ENCODE results near the gene AIF1L.

- TF ChIP-seq CTCF (IDR thresholded peaks at IDR 0.05) (no peak), REST (IDR thresholded peaks at IDR 0.05; ENCODE audit: insufficient read depth in 1 of 2, low read depth in 2 of 2, low read length in 1 of 2) (no peak), POLR2AphosphoS5 (IDR thresholded peaks at IDR 0.05; ENCODE audit: low read depth, low read length) (no peak), TCF7L2 (IDR thresholded peaks at IDR 0.05; ENCODE audit: low read depth, low read length) (no peak), SIN3A (IDR thresholded peaks at IDR 0.05; ENCODE audit: borderline replicate concordance, insufficient read depth, low read depth, low read length) (no peak)
Observed at GRCh38 chr9:131103535-131103934, 7.2 kb downstream of the AIF1L start.

All from Panc1 (cell line).